ENCODE data around the gene TCP1. TPM values are rescaled to one million over a fixed set of nuclear protein-coding genes. Genes with fewer than 3 reads are reported as not detected.

TCP1 gene
- 203 and 249 TPM in 2 replicates for total RNA-seq (ENCODE audit: low replicate concordance)

DNA sequence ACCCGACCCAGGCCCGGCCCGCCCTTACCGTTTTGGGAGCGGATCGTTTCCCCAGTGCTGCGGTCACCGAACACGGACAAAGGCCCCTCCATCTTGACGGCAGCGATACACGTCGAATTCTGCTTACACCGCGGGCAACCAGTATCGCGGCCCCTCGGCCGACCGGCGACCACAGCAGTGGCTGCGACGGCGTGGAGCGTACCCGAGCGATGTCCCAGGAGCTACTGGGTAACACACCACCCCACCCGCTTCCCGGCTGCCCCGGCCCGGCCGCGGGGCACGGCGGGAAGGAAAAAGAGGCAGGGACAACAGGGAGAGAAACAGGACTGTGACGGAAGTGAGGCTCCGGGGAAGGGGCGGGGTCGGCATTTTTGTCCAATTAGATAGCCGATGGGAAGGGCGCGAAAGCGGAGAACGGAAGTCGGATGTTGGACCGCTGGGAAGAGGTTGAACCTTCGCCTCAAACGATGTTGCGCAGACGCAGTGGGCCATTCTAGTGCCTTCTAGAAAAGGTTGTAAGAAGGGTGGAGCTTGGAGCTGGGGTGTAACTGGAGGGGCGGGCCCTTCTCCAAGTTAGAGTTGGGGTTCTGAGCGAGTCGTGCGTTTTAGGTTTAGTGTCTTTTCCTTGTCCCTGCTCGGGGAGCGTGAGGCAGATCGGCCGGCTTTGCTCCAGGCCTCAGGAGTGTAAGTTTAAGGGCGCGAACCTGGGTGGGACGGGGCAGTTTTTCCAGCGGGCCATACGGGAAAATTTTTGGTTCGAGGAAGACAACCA, at the start of gene TCP1:
Gene TCP1 (minus strand): TSS at position 226 of the 772 bp plus-strand sequence. CDS start 134 bp downstream, at position 92.
- TF ChIP-seq, protein P1, sequence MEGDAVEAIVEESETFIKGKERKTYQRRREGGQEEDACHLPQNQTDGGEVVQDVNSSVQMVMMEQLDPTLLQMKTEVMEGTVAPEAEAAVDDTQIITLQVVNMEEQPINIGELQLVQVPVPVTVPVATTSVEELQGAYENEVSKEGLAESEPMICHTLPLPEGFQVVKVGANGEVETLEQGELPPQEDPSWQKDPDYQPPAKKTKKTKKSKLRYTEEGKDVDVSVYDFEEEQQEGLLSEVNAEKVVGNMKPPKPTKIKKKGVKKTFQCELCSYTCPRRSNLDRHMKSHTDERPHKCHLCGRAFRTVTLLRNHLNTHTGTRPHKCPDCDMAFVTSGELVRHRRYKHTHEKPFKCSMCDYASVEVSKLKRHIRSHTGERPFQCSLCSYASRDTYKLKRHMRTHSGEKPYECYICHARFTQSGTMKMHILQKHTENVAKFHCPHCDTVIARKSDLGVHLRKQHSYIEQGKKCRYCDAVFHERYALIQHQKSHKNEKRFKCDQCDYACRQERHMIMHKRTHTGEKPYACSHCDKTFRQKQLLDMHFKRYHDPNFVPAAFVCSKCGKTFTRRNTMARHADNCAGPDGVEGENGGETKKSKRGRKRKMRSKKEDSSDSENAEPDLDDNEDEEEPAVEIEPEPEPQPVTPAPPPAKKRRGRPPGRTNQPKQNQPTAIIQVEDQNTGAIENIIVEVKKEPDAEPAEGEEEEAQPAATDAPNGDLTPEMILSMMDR (IDR thresholded peaks at IDR 0.05; ENCODE audit: insufficient read depth, low read length), result no peak
- DNase-seq (ENCODE audit: low read depth), result peak; percentile 100
- H3K4me3 ChIP-seq (ENCODE audit: low read depth, low read length), result peak within 1 kb of the TSS; percentile 95

DNA sequence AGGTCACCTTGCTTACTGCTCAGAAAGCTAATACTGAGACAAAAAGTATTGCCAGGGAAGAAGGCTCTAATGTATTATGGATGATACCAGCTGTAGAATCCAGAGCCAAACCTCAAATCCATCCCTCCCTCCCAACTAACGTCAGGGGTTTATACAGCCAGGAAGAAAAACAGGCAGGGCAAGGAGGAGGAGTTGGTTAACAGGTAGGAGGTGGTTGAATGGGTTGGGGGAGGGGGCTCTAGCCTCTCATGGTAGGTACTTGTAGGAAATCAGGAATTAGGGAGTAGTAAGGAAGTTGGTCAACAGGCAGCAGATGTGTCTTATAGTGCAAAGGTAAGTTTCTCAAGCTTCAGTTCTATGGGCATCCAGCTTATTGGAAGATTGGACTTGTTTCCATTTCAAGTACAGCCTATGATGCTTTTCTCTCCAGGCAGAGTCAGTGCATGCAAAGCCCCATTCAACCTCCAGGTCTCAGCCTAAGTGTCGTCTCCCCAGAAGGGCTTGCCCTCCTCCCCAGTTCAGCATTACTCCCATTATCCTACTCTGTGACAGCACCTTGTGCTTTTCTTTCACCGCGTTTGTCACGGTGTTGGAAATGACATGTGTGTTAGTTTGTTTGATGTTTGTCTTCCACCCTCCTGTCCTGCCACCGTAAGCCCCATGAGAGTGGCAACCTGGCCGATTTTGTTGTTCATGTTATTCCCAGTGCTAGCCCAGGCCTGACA, 48.8 kb upstream of the TCP1 start:
- TF ChIP-seq, protein P1 (IDR thresholded peaks at IDR 0.05; ENCODE audit: insufficient read depth, low read length), result no peak
- peak; percentile 10 for DNase-seq (ENCODE audit: low read depth)
- H3K4me3 ChIP-seq (ENCODE audit: low read depth, low read length), result no peak overlapping the region

- no peak overlapping the region for H3K4me3 ChIP-seq (ENCODE audit: low read depth, low read length)
- no peak for DNase-seq (ENCODE audit: low read depth)
- TF ChIP-seq, protein P1 (IDR thresholded peaks at IDR 0.05; ENCODE audit: insufficient read depth, low read length), result no peak
Observed at GRCh38 chr6:159837511-159837910, 48.1 kb upstream of the TCP1 start.

GRCh38 chr6:159836718-159837490, 47.5 kb upstream of the TCP1 start:
- peak overlapping the region; percentile 5 for H3K4me3 ChIP-seq (ENCODE audit: low read depth, low read length)
- TF ChIP-seq, protein P1 (IDR thresholded peaks at IDR 0.05; ENCODE audit: insufficient read depth, low read length), result no peak
- peak; percentile 62 for DNase-seq (ENCODE audit: low read depth)

- DNase-seq (ENCODE audit: low read depth), result no peak
- no peak overlapping the region for H3K4me3 ChIP-seq (ENCODE audit: low read depth, low read length)
- TF ChIP-seq, protein P1 (IDR thresholded peaks at IDR 0.05; ENCODE audit: insufficient read depth, low read length), result no peak
Observed at GRCh38 chr6:159833997-159834603, 44.7 kb upstream of the TCP1 start.

DNA sequence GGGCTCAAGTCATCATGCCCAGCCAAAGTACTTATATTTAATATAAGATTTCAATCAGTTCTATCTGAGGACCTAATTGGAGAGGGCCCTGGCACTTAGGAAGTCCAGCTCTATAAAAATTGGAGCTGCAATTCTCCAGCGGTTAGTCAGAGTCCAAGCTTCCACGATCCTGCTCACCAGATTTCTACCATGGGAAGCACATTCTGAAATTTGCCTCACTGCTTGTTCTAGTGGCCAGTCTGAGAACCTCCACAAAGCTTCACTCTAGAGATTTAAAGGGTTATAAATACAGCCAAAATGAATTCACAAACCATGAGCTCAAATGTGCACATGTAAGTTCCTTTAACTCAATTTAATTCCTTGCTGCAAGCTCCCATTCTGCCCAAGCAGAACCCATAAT, 44.2 kb upstream of the TCP1 start:
- DNase-seq (ENCODE audit: low read depth), result peak; percentile 80
- no peak overlapping the region for H3K4me3 ChIP-seq (ENCODE audit: low read depth, low read length)
- TF ChIP-seq, protein P1 (IDR thresholded peaks at IDR 0.05; ENCODE audit: insufficient read depth, low read length), result peak; percentile 62
